CD4-positive, alpha-beta T cell treated with Interleukin-21 for 1 hour (primary cell): ENCODE data around the gene RXRG.

Experiments used
- DNase-seq: peaks from one replicate; pipeline ENCODE4 v3.0.0-alpha.2; 2020

RXRG gene

DNA sequence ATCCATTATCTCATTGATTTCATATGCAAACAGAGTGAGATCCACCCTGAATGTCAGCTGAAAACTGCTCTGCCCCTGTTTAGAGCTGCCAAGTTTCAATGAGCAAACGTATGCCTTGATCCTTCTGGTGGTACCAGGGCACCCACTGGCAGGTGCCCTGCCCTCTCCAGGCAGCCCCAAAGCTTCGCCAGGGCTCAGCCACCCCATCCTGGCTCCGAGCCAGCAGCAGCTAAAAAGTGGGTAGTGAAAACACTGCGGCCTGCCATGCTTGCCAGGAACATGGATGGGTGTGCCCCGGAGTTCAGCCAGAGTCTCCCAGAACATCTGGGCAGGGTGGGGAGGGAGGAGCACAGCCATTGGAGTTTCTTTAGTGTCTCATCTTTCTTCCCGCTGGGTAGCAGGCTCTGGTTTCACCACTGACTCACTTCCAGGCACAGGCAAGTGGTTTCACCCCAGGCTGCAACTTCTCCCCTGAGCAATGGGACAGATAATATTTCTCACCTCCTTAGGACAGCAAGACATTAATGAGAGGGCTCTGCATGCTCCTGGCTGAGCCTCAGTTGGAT is 80.3 kb downstream of the RXRG start:
- no peak for DNase-seq

DNA sequence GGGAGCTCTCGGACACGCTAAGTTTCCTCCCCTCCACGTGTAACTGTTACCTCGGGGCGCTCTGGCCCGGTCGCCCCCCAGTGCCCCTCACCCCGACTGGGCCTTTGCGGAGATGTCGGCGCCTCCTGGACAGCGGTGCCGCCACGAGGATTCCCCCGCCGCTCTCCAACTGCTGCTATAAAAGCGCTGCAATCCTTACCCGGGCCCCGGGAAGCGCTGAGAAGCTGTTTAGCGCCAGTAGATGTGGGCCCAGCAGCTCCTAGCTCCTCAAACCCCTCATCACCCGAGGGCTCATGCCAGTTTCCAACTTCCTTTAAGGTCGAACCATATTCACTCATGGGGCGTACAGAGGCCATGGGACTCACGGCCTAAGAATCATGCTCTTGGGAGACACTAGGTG is 88.0 kb downstream of the RXRG start:
- no peak for DNase-seq

GRCh38 chr1:165355977-165356811 is 88.7 kb downstream of the RXRG start, which contains the start of gene LMX1A:
TSS of gene LMX1A (minus strand) at chr1:165356715. CDS start at chr1:165355559, 1,156 bp downstream.
- no peak for DNase-seq

DNA sequence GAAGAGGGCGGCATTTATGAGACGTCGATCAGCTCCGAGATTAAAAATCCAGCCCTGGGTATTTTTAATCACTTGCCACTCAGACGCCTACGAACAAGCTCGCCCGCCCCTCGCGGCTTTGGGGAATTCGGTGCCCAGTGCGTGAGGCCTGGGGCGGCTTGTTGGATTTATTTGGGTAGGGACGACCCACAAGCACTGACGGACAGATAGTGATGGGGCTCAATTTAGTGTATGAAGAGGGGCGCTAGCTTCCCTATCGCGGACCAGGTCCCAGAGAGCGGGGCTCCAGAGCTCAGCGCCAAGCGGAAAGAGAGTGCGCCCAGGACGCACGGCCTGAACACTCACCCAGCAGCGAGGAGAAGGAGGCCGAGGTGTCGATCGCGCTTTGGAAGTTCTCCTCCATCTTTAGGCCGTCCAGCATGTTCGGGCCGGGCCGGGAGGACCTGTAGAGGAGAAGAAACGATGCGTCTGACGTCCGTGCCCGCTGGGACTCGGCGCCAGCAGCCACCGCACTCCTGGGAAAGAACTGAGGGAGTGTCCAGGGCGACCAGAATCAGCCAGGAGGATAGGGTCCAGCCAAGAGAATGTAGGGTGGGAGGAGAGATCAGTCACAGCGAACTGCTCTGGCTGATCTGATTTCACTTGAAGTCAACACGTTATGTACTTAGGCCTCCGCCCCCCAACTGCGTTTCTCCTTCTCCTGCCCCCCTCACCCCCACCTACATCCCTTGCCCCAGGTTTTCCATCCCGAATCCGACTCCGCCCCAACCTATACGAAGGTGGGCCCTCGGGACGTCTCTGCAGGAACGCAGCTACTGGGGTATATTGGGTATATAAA is 89.6 kb downstream of the RXRG start:
- no peak for DNase-seq

DNA sequence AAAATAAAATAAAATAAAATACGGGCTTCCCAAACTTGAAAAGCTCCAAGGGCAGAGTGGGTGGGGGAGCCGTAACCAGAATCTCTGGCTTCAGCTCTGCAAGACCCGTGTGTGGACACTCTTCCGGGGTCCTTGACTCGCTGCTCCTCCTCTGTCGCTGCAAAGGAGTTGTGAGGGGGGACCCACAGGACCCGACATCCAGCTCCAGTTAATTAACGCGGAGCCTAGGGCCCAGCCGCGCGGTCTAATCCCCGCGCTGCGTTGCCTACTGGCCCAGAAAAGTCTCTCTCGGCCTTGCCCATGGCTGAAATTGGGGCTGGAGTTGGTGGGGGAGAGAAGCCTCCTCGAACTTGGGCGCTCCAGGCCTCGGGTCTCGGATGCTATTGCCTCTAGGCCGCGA is 90.2 kb downstream of the RXRG start:
- DNase-seq, result no peak

DNA sequence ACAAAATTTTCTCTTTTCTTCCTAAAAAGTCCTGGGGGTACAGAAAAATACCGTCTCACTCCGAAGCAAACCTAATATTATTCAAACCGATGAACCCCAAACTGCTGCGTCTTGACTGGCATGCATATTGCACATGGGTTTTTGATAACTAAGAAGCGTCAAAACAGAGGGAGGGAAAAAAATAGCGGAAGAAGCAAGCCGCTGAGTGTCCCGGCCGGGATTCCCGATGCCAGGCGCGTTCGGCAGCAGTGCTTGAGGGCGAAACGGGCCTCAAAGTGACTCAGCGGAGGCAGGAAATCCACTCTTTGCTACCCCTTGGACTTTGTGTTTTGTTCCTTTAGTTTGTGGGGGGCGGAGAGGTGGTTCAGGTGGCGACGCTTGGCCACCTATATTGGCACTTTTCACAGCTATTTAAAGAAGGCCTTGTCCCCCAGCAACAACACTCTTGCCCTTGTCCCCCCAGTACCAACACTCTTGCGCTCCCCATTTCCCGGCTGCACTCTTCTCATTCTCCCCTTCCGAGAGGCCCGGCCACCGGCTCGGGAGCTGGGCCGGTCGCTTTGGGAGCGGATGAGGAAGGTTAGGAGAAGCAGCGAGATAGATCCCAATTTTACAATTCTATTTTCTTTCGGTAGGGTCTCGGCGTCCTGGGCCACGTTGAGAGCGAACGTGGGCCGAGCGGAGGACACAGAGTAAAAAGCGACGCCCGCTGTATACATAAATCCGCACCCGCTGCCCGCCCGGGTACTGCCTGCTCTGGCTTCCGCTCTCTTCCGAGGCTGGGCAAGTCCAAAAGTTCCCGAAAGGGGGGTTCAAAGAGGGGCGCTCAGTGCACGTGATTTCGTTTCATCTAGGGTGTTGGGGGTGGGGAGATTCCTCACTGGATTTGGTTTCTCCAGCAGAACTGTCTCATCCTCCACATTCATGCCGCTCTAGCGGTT is 90.9 kb downstream of the RXRG start:
- no peak for DNase-seq

GRCh38 chr1:165352442-165353293 is 92.3 kb downstream of the RXRG start:
- DNase-seq, result no peak

DNA sequence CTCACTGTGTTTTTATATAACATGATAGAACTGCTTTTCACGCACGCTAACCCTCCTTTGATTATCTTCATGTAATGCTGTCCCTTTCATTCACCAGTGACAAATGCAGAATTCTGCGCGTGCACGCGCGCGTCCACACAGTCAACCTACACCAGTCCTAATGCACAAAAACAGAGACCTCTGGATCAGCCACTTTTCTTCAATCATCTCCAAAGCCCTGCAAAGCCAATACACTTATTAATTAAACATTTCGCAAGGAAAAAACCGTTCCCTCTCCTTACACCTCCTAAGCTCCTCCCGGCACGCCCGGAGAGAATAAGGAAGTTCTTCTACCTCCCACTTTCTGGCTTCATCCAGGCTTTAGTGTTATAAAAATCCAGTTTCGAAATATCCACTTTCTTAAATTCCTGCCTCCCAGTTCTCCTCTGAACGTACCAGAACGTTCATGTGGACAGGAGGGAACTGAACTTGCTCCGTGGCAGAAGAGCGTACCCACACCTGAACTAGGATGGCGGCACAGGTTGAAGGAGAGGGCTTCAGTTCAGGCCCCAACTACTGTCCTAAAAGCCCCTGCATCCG is 93.0 kb downstream of the RXRG start:
- DNase-seq, result no peak
